K562 (cell line): ENCODE data around the gene NDUFAF3. TPM values are rescaled to one million over a fixed set of nuclear protein-coding genes. Genes with fewer than 3 reads are reported as not detected.

ENCODE experiments used
- EGR1 ChIP-seq: fragments of 450-650 bp; conservative IDR thresholded peaks from 2 replicates; pipeline ENCODE4 v1.6.1; 2017; ENCODE audit warnings: mild to moderate bottlenecking
- MYC ChIP-seq, 2 experiments: fragments of 250-450 bp in 1 of 2; sonication (Bioruptor Pico) in 1 of 2; IDR thresholded peaks; 2 replicates each; pipeline versions ENCODE4 v1.5.1 to v1.6.1; 2012 to 2021; ENCODE audit warnings: low read depth in 2 of 2, borderline replicate concordance in 1 of 2, improper control_type of control experiment in 1 of 2, low read length in 1 of 2, mild to moderate bottlenecking in 1 of 2, moderate library complexity in 1 of 2
- TBP ChIP-seq: optimal IDR thresholded peaks from 2 replicates; pipeline ENCODE3; 2011; ENCODE audit warnings: low read depth, low read length, improper control_type of control experiment
- TSHZ1 ChIP-seq: fragments of 250-450 bp; sonication (Bioruptor Pico); IDR thresholded peaks from 2 replicates; pipeline ENCODE4 v1.4.0; 2020; ENCODE audit warnings: mild to moderate bottlenecking, moderate library complexity
- ZNF311 ChIP-seq: fragments of 250-450 bp; sonication (Bioruptor Pico); IDR thresholded peaks from 2 replicates; pipeline ENCODE4 v1.4.0; 2020; ENCODE audit warnings: mild to moderate bottlenecking, moderate library complexity
- polyA plus RNA-seq, 8 experiments: library from polyadenylated mRNA; depleted of rRNA in 4 of 8; stranded (reverse) in 5 of 8; unstranded in 3 of 8; fragments of >200 nt; fragmentation: Nextera tagmentation in 2 of 8; fragmentation: Illumina TruSeq in 1 of 8; extraction: Ambion mirVana in 2 of 8; extraction: Trizol in 1 of 8; gene quantifications; 2 replicates each; pipeline versions ENCODE4 v1.2.1 to v1.2.3, GENCODE V29; 2011 to 2014; ENCODE audit warnings: inconsistent platforms in 1 of 8, missing spikeins in 1 of 8
- total RNA-seq, 7 experiments: library from RNA; depleted of rRNA in 6 of 7; stranded (reverse); fragments of >200 nt in 6 of 7; fragmentation: Illumina TruSeq in 2 of 7; extraction: Trizol in 2 of 7; gene quantifications; 2 replicates each; pipeline versions ENCODE4 v1.2.1 to v1.2.3, GENCODE V29; 2011 to 2021; ENCODE audit warnings: low replicate concordance in 1 of 7

Gene NDUFAF3
- total and polyA plus RNA-seq, 9 of the 15 experiments (the other 6 are each of a cell fraction or from before 2014, with no cell fraction given) = 17.0 to 127 (median 36.3) TPM

GRCh38 chr3:48989796-48990635 lies 31.9 kb upstream of the NDUFAF3 start, which contains the start of gene P4HTM (continued):
- TF ChIP-seq TSHZ1 (CRISPR knock-in tag) (no peak), MYC (IDR thresholded peaks at IDR 0.05; ENCODE audit: low read depth, low read length) (no peak), MYC (CRISPR knock-in tag; IDR thresholded peaks at IDR 0.05; ENCODE audit: borderline replicate concordance, low read depth) (no peak), TBP (peak; percentile 43), EGR1 (peak; percentile 98), ZNF311 (CRISPR knock-in tag) (no peak)
